NCI-H748 treated with DMSO at 0.1 percent for 48 hours (cell line): ENCODE results near the gene KDM8.

Source experiments
- DNase-seq: peaks from one replicate; lab custom pipeline; 2025; lab: John Stamatoyannopoulos, UW

Gene KDM8

DNA sequence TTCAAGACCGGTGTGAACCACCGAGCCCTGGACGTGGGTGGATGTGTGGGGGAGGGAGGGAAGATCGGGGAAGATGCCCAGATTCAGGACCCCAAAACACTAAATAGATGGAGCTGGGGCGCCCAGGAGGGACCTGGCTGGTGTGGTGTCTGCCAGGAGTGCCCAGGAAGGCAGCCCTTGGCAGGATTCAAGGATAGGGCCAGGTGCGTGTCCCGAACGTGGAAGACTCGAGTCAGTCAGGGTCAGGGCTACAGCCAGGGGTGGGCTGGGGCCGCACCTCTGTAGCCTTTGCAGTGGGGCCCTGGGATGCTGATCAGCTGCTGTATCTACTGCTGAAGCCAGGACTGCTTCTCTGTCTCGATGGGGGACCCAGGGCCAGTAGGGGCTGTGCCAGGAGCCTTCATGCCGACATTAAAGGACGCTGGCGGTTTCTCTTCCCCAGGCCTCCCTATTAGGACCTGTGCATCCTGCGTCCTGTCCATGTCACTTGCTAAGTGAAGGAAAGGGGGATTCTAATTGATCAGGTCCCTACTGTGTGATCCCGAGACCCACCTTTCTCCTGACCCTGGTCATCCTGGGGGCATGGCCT lies 13.1 kb downstream of the KDM8 start:
- DNase-seq: no peak

- no peak for DNase-seq
Observed at GRCh38 chr16:27217256-27217655, 13.9 kb downstream of the KDM8 start.

DNA sequence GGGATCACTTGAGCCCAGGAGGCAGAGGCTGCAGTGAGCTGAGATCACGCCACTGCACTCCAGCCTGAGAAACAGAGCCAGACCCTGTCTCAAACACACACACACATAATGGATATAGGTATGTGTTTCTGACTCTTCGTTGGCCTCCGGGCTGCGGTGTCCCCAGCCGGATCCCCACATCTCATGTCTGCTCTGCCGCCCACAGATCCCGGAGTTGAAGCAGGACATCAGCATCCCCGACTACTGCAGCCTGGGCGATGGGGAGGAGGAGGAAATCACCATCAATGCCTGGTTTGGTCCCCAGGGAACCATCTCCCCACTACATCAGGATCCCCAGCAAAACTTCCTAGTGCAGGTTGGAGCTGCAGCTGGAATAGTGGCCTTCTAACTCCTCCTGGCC lies 15.4 kb downstream of the KDM8 start:
- no peak for DNase-seq

DNA sequence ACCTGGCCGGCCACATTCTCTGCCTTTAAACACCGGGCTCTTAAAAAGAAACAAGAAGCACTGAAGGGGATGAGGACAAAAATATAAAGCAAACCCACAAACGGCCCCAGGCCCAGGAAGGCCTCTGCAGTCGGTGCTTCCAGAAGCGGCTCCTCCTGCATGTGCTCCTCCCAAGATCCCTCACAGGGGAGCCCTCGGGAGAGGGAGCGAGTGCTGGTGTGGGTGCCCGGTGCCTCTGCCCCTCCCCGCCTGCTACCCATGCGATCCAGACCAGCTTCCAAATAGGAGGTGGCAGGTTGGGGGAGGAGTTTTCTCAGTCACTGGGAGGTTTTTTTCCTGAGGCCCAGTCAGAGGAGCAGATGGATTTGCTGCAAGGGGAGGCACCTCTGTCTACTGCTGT lies 15.8 kb downstream of the KDM8 start:
- no peak for DNase-seq

GRCh38 chr16:27220120-27220519 lies 16.8 kb downstream of the KDM8 start:
- DNase-seq: no peak

DNA sequence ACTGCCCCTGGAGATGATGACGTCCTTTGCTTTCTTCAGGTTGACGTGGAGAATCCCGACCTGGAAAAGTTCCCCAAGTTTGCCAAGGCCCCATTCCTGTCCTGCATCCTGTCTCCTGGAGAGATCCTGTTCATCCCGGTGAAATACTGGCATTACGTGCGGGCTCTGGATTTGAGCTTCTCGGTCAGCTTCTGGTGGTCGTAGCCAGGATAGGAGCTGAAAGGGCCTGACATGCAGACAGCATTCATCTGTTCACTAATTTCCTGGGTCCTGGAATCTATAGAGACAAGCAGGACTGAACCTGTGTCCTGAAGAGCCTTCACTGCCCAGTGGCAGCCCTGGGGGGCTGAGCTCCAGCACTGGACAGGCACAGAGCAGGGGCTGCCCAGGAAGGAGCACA lies 17.2 kb downstream of the KDM8 start:
- DNase-seq: no peak

DNA sequence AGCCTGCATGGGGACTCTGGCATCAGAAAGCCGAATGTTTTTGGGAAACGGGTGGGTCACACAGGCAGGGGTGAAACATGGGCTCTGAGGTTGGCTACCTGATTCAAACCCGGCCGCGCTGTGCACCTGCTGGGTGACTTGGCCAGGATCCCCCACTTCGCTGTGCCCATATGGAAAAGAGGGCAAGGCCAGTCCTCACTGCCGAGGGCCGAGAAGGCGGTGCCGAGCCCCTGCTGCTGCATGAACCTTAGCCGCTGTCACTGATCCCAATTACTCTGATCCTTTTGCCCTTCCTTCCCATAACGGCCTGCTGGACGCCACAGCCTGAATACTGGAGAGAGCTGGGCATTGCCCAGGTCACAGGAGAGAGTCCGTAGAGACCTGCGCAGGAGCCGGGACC lies 17.7 kb downstream of the KDM8 start:
- DNase-seq: no peak

DNA sequence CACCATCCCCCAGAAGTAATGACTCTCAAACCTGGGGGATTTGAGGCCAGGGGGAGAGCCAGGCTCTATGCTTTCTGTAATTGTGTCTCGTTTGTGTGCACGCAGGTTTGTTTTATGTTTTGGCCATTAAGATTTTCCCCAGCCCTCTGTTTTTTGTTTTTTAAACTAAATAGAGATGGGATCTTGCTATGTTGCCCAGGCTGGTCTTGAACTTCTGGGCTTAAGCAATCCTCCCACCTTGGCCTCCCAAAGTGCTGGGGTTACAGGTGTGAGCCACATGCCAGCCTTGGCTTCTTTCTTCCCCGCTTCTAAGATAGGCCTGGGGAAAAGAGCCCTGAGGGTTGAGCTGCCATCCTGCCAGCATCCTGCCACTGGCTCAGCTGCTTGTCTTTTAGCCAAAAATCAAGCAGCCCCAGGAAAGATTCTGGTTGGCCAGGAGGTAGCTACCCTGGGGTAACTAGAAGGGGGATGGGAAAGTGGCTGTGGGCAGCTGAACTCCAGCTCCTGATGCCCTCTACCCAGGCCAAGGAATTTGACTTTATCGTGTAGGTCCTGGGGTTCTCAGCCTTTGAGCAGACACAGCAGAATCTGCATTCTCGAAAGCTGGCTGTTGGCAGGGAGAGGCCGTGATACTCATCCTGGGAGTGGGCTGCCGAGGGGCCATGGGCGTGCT lies 18.4 kb downstream of the KDM8 start:
- DNase-seq: no peak

- DNase-seq: no peak
Observed at GRCh38 chr16:27222249-27223225, 19.2 kb downstream of the KDM8 start.

GRCh38 chr16:27223226-27223610 lies 19.9 kb downstream of the KDM8 start:
- DNase-seq: no peak

GRCh38 chr16:27223701-27224100 lies 20.4 kb downstream of the KDM8 start:
- no peak for DNase-seq

DNA sequence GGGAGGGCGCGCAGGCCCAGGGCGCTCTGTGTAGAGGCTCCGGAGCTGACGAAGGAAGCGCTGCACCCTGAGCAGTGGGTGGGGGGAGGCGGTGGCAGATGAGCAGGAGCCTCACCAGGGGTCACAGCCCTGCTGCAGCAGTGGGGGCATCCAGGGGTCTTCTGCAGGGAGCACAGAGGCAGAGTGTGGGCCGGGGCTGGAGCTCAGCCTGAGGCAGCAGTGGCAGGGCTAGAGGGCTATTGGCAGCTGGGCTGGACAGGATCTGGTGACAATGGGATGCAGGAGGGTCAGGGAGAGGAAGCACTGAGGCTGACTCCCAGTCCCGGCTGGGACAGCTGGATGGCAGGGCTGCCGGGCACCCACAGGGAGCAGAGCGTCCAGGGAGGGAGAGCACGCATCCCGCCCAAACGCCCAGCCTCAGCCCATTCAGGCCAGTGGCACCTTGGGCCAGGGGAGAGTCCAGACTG lies 21.0 kb downstream of the KDM8 start:
- DNase-seq: no peak

DNA sequence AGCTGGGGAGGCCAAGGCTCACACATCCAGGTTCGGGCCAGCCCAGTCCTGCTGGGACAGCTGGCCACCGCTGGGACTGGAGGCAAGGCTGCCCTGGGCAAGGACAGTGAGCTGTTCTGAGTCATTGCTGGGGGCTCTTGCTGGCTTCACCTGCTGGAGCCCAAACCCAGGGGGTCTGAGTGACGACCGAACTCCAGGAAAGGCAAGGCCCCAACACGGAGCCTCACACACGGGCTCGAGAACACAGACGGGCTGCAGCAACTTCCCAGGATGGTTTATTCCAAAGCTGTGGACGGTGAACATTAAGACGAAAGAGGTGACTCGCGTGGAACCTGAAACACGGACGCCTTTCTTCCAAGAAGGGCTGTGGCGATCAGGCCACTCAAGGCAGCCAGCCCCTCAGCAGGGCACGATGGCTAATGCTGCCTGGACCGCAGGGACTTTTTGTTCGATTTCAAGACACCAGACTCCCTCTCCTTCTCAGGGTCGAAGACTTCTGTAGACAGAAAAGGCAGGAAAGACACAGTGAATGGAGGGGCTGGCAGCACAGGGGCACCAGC lies 21.5 kb downstream of the KDM8 start:
- DNase-seq: no peak

DNA sequence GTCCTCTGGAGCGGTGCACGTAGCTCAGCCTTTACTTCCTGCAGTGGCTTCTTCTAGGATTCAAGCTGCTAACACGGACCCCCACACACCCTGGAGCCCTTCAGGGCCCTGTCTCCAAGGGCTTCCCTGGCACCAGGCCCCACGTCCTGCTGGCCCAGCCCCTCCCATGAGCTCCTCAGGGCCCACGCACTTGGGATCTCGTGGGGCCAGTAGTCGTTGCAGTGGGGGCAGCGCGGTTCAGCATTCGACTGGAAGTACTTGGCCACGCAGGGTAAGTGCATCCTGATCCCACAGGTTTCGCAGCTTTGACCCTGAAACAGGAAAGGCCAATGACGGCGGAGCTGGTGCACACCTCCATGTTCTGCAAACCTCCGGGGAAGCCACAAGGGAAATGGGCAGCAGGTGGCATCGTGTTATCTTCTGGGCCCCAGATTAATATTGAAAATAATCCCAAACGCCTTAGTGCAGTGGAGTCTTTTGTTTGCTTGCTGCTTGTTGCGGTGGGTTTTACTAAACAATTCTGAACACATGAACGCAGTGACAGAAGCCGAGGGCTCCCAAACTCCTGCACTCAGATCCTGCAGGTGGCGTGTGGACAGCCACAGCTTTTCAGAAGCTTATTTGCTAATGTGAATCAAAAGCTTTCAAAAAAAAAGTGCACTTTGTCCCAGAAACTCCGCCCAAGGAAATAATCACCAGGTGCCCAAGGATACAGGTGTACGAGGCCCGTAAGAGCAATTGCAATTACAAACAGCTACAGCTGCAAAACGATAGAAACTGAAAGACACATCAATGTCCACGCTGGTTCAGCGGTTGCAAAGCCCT lies 22.4 kb downstream of the KDM8 start:
- DNase-seq: no peak

DNA sequence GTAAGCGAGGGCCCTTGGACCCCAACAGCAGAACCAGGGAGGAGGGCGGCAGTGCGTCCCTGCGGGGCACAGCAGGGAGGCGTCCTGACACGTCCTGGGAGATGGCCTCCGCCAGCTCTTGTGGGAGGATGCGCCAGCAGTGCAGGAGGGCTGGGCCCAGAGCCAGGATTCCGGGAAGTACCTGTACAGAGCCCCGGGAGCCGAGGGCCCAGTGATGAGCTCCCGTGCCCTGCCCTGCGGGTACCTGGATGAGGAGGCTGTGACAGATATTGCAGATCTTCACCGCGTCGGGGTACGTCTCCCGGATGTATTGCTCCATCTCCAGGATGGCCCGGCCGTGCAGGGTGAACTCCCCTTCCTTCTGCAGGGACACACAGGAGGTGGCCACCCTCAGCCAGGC lies 23.1 kb downstream of the KDM8 start:
- DNase-seq: peak; percentile 4

DNA sequence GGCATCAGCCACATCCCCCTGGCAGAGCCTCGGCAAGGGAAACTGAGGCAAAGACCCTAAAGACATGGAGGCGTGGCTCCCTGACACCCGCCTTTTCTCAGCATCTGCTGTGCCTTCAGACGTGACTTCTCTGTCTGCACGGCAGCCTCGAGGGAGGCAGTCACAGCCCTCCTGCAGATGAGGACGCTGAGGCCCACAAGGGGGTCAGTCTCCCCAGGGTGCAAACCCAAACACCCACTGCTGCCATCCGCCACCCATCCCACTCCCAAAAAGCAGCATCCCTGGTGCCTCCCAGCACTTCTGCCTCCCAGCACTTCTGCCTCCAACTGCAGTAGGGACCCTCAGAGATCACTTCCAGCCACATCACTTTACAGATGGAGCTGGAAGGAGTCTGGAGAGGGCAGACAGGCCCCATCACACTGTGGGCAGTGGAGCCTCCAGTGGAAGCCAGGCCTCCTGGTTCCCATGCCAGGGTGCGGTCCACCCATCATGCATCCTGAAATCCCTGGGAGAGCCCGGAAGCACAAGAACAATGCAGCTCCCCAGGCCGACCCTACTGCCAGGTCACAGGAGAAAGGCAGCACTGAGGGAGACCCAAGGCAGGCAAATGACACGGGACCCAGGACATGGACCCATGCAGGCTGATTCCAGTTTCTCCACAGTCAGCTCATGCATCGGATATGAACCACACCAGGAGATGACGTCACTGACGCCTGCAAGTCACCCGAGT lies 23.8 kb downstream of the KDM8 start:
- no peak for DNase-seq

DNA sequence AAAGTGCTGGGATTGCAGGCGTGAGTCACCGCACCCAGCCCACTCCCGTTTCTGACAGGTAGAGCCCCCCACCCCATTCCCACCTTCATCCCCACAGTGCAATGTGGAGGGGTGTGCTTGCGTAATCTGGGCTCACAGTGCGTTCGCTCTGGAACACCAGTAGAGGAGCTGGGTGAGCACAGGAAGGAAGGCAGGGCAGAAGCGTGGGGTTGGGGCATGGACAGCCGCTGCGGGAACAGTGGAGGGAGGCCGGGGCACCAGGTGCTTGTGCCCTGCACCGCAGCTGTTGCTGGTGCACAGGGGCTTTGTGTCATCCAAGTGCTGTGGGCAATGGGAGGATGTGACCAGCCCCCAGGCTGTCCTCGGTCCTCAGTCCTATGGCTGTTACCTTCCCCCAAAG lies 24.7 kb downstream of the KDM8 start:
- no peak for DNase-seq

- no peak for DNase-seq
Observed at GRCh38 chr16:27228621-27229501, 25.5 kb downstream of the KDM8 start.

- DNase-seq: no peak
Observed at GRCh38 chr16:27229891-27230470, 26.7 kb downstream of the KDM8 start.

DNA sequence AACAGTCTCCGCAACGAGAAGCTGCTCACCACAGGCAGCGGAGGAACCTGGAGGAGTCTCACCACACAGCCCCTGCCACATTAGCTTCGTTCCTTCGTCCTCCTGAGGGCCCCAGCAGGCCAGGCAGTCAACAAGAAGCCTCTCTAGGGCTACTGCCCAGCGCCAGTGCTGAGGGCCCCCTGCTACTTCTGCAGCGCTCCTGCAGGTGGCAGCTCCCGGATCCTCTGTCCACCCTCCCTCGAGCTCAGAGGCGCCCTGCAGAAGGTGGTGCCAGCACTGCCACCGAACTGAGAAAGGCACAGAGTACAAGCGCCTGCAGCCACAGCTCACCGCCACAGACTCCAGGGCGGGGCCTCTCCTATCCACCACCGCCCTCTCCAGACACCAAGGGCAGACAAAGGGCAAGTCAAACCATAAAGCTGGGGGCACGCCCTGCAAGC lies 27.3 kb downstream of the KDM8 start:
- no peak for DNase-seq
